AG09319 (cell line): ENCODE measurements around the gene UHRF1.

ENCODE experiments used
- DNase-seq: peaks from one replicate; pipeline ENCODE4 v3.0.0-alpha.2; 2010; ENCODE audit warnings: low read depth; ENCODE audit errors: extremely low read depth
- TF ChIP-seq, protein P1 (sequence below): IDR thresholded peaks from 2 replicates; pipeline ENCODE4 v1.5.1; 2011; ENCODE audit warnings: low read depth, mild to moderate bottlenecking, inconsistent platforms, low read length, moderate library complexity

The UHRF1 gene

GRCh38 chr19:5002143-5002542 lies 92.8 kb downstream of the UHRF1 start:
- TF ChIP-seq, protein P1, sequence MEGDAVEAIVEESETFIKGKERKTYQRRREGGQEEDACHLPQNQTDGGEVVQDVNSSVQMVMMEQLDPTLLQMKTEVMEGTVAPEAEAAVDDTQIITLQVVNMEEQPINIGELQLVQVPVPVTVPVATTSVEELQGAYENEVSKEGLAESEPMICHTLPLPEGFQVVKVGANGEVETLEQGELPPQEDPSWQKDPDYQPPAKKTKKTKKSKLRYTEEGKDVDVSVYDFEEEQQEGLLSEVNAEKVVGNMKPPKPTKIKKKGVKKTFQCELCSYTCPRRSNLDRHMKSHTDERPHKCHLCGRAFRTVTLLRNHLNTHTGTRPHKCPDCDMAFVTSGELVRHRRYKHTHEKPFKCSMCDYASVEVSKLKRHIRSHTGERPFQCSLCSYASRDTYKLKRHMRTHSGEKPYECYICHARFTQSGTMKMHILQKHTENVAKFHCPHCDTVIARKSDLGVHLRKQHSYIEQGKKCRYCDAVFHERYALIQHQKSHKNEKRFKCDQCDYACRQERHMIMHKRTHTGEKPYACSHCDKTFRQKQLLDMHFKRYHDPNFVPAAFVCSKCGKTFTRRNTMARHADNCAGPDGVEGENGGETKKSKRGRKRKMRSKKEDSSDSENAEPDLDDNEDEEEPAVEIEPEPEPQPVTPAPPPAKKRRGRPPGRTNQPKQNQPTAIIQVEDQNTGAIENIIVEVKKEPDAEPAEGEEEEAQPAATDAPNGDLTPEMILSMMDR, result no peak
- DNase-seq, result no peak

DNA sequence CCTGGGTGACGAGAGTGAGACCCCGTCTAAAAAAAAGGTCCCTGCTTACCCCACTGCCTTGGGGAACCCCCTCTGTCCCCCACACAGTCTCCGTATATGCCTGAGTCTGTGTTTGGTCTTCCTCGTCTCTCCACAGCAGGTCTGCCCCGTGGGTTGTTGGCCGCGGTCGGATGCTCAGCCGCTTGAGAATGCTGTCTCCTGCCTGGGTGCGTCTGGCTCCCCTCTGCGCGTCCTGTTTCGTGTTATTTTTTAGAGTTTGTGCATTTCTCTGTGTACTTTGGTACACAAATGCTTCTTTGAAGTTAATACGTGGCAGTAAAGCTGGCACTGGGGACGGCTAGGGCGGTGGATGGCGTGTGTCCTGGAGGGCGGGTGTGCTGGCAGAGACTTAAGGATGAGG lies 94.5 kb downstream of the UHRF1 start:
- no peak for DNase-seq
- TF ChIP-seq, protein P1, result no peak

- no peak for DNase-seq
- TF ChIP-seq, protein P1, result no peak
Observed at GRCh38 chr19:5005096-5005495, 95.8 kb downstream of the UHRF1 start.

- no peak for DNase-seq
- TF ChIP-seq, protein P1, result no peak
Observed at GRCh38 chr19:5006201-5006600, 96.9 kb downstream of the UHRF1 start.

DNA sequence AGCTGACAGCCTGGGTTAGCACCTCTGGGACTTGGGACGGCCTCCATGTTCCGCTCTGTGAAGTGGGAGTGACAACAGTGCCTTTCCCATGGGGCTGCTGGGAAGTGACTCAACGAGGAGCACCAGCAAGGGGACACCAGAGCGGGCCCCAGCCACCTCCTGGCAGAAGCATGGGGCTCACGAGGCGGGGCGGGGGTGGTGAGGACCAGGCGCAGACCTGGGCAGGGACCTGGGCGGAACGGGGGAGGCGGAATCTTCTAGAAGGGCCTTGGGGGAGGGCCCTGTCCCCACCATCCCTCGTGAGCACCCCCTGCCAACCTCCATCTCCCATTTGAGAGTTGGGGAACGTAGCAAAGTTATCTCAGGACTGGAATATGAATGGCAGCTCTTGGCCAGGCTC lies 97.5 kb downstream of the UHRF1 start:
- no peak for DNase-seq
- TF ChIP-seq, protein P1, result no peak
